ENCODE data around the gene CFAP90. TPM values are rescaled to one million over a fixed set of nuclear protein-coding genes. Genes with fewer than 3 reads are reported as not detected.

CFAP90 gene
- total and polyA plus RNA-seq, 2 experiments from 2014 or later = 0.83 TPM; not detected in 1

DNA sequence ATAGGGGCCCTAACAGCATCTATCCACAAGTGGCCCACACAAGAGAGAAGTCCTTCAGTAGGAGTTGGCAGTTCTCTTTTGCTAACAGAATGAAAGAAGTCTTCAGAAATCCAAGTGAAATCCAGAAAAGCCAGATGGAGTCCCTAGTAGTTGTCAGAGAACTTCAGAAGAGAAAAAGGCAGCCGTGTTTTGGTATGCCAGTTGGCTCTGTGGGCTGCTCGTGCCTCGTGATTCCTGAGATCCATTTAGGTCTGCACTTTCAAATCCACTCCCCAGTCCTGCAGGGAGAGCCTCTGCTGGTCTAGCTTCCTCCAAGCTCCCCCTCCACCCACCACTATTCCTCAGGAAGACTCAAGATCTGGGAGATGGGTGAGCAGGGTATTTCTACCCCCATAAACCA lies 69.0 kb downstream of the CFAP90 start:
- no peak overlapping the region for H3K27ac ChIP-seq
- H3K9me3 ChIP-seq (ENCODE audit: low read depth) = no peaks in the 10 kb centered on the region
- H3K27me3 ChIP-seq = no peaks in the 10 kb centered on the region
- DNase-seq (ENCODE audit: low read depth in 1 of 2, low spot score in 1 of 2) = no peak
- TF ChIP-seq, protein P1, sequence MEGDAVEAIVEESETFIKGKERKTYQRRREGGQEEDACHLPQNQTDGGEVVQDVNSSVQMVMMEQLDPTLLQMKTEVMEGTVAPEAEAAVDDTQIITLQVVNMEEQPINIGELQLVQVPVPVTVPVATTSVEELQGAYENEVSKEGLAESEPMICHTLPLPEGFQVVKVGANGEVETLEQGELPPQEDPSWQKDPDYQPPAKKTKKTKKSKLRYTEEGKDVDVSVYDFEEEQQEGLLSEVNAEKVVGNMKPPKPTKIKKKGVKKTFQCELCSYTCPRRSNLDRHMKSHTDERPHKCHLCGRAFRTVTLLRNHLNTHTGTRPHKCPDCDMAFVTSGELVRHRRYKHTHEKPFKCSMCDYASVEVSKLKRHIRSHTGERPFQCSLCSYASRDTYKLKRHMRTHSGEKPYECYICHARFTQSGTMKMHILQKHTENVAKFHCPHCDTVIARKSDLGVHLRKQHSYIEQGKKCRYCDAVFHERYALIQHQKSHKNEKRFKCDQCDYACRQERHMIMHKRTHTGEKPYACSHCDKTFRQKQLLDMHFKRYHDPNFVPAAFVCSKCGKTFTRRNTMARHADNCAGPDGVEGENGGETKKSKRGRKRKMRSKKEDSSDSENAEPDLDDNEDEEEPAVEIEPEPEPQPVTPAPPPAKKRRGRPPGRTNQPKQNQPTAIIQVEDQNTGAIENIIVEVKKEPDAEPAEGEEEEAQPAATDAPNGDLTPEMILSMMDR (IDR thresholded peaks at IDR 0.05; ENCODE audit: low read depth, low read length) = no peak
- no peaks in the 10 kb centered on the region for H3K36me3 ChIP-seq
- H3K4me3 ChIP-seq = no peak overlapping the region
- no peaks in the 10 kb centered on the region for H3K4me1 ChIP-seq (ENCODE audit: low read depth)

Other genes with a start within 250 kb of the CFAP90 start
- gene FASTKD3, start 17.9 kb upstream of the CFAP90 start, total RNA-seq = 10.4 and 10.9 TPM in 2 replicates
- gene FASTKD3, start 17.9 kb upstream of the CFAP90 start, polyA plus RNA-seq = 10.4 and 11.0 TPM in 2 replicates
- 29.6 and 34.3 TPM in 2 replicates for gene MTRR, start 18.0 kb upstream of the CFAP90 start, total RNA-seq
- gene MTRR, start 18.0 kb upstream of the CFAP90 start, polyA plus RNA-seq = 31.7 and 34.1 TPM in 2 replicates

Data from cardiac muscle cell (in vitro differentiated cells and primary cell).